Measurements from ENCODE around the gene MOCS3. TPM values are rescaled to one million over a fixed set of nuclear protein-coding genes. Genes with fewer than 3 reads are reported as not detected.
A peak's percentile ranks its signal among the peaks of the same experiment; 100 is the strongest.

Gene MOCS3
- total and polyA plus RNA-seq, 2 experiments from 2014 or later, result 4.0 to 8.6 TPM

GRCh38 chr20:50930139-50930975 is 28.3 kb upstream of the MOCS3 start:
- peak overlapping the region; percentile 83 for H3K27ac ChIP-seq
- no peak overlapping the region for H2AFZ ChIP-seq
- peak overlapping the region; percentile 96 for H3K4me2 ChIP-seq
- under 1% methylated on average over 32 of the region's 79 CpGs for WGBS (ENCODE audit: low lambda C conversion rate, missing lambda C conversion rate)
- peaks cover 31% of the 10 kb centered on the region for H3K4me1 ChIP-seq (ENCODE audit: insufficient read depth)
- peaks cover 51% of the 10 kb centered on the region for H3K79me2 ChIP-seq
- no peaks in the 10 kb centered on the region for H3K9me3 ChIP-seq (ENCODE audit: low read depth)
- TF ChIP-seq CTCF (IDR thresholded peaks at IDR 0.05; ENCODE audit: poor library complexity) (no peak), EZH2phosphoT487 (IDR thresholded peaks at IDR 0.05; ENCODE audit: low read depth, severe bottlenecking, unreplicated experiment) (no peak), EZH2 (IDR thresholded peaks at IDR 0.05; ENCODE audit: borderline replicate concordance) (no peak)
- H3K9me2 ChIP-seq (replicated peaks; ENCODE audit: insufficient read depth), result no peaks in the 10 kb centered on the region
- H3K4me3 ChIP-seq, result peak overlapping the region; percentile 48
- no peaks in the 10 kb centered on the region for H3K36me3 ChIP-seq (replicated peaks; ENCODE audit: insufficient read depth, low read depth)
- peaks cover 46% of the 10 kb centered on the region for H4K20me1 ChIP-seq (ENCODE audit: insufficient read depth, poor library complexity, severe bottlenecking)
- DNase-seq (ENCODE audit: low spot score), result peak; percentile 62
- no peaks in the 10 kb centered on the region for H3K27me3 ChIP-seq

- no peak for DNase-seq (ENCODE audit: low spot score)
- H3K4me1 ChIP-seq (ENCODE audit: insufficient read depth), result peaks cover 31% of the 10 kb centered on the region
- peak overlapping the region; percentile 100 for H3K27ac ChIP-seq
- no peak for TF ChIP-seq EZH2phosphoT487 (IDR thresholded peaks at IDR 0.05; ENCODE audit: low read depth, severe bottlenecking, unreplicated experiment)
- no peak for TF ChIP-seq CTCF (IDR thresholded peaks at IDR 0.05; ENCODE audit: poor library complexity)
- no peak for TF ChIP-seq EZH2 (IDR thresholded peaks at IDR 0.05; ENCODE audit: borderline replicate concordance)
- H3K27me3 ChIP-seq, result no peaks in the 10 kb centered on the region
- peaks cover 45% of the 10 kb centered on the region for H3K79me2 ChIP-seq
- peaks cover 40% of the 10 kb centered on the region for H4K20me1 ChIP-seq (ENCODE audit: insufficient read depth, poor library complexity, severe bottlenecking)
- peak overlapping the region; percentile 83 for H3K4me2 ChIP-seq
- WGBS (ENCODE audit: low lambda C conversion rate, missing lambda C conversion rate), result no CpG with 5 or more reads among the region's 45 CpGs
- H3K9me3 ChIP-seq (ENCODE audit: low read depth), result no peaks in the 10 kb centered on the region
- H3K9me2 ChIP-seq (replicated peaks; ENCODE audit: insufficient read depth), result no peaks in the 10 kb centered on the region
- peak overlapping the region; percentile 72 for H3K4me3 ChIP-seq
- H2AFZ ChIP-seq, result no peak overlapping the region
- no peaks in the 10 kb centered on the region for H3K36me3 ChIP-seq (replicated peaks; ENCODE audit: insufficient read depth, low read depth)
These were observed 27.7 kb upstream of the MOCS3 start for GRCh38 chr20:50930976-50931305.

- H3K9me2 ChIP-seq (replicated peaks; ENCODE audit: insufficient read depth), result no peaks in the 10 kb centered on the region
- DNase-seq (ENCODE audit: low spot score), result peak; percentile 97
- peaks cover 40% of the 10 kb centered on the region for H3K79me2 ChIP-seq
- WGBS (ENCODE audit: low lambda C conversion rate, missing lambda C conversion rate), result 6% methylated on average over 34 of the region's 58 CpGs
- H3K4me3 ChIP-seq, result peak within 1 kb of the TSS; percentile 72
- peaks cover 35% of the 10 kb centered on the region for H4K20me1 ChIP-seq (ENCODE audit: insufficient read depth, poor library complexity, severe bottlenecking)
- H3K27me3 ChIP-seq, result no peaks in the 10 kb centered on the region
- peak within 1 kb of the TSS; percentile 96 for H2AFZ ChIP-seq
- H3K36me3 ChIP-seq (replicated peaks; ENCODE audit: insufficient read depth, low read depth), result no peaks in the 10 kb centered on the region
- H3K4me2 ChIP-seq, result peak within 1 kb of the TSS; percentile 96
- TF ChIP-seq CTCF (IDR thresholded peaks at IDR 0.05; ENCODE audit: poor library complexity) (peak; percentile 68), EZH2phosphoT487 (IDR thresholded peaks at IDR 0.05; ENCODE audit: low read depth, severe bottlenecking, unreplicated experiment) (no peak)
- peaks cover 31% of the 10 kb centered on the region for H3K4me1 ChIP-seq (ENCODE audit: insufficient read depth)
- peak within 1 kb of the TSS; percentile 100 for H3K27ac ChIP-seq
- H3K9me3 ChIP-seq (ENCODE audit: low read depth), result no peaks in the 10 kb centered on the region
These were observed 27.2 kb upstream of the MOCS3 start, which contains the start of gene ADNP for GRCh38 chr20:50931306-50932015. Gene ADNP, minus strand, starts transcription at chr20:50931437. Its CDS starts 27,441 bp downstream, at chr20:50903996.
